MM.1S (cell line): ENCODE data around the gene TMEM178B.

Experiments
- CTCF ChIP-seq: fragments of 300-600 bp; sonication (generic); IDR thresholded peaks from 2 replicates; pipeline ENCODE4 v1.5.1; 2016; ENCODE audit warnings: antibody characterized with exemption, low read length, mixed read lengths
- EZH2 ChIP-seq: fragments of 300-600 bp; sonication (generic); optimal IDR thresholded peaks from 2 replicates; pipeline ENCODE3; 2017; ENCODE audit warnings: low read depth, mild to moderate bottlenecking, antibody characterized with exemption, low read length, mixed read lengths
- EZH2phosphoT487 ChIP-seq: fragments of 300-600 bp; sonication (generic); IDR thresholded peaks from 2 replicates; pipeline ENCODE4 v1.6.1; 2018; ENCODE audit warnings: antibody characterized with exemption, low read length

GRCh38 chr7:141042222-141043193 is 31.4 kb upstream of the TMEM178B start:
- TF ChIP-seq CTCF (no peak), EZH2 (no peak), EZH2phosphoT487 (no peak)
